Caco-2 (cell line): ENCODE results near the gene SESN1. TPM values are rescaled to one million over a fixed set of nuclear protein-coding genes. Genes with fewer than 3 reads are reported as not detected.

Experiments
- BruUV-seq: library from RNA; stranded (reverse); fragments of 400-500 nt; replicated peaks from 2 replicates; lab custom pipeline; 2021; lab: Mats Ljungman, UMichigan
- CTCF ChIA-PET: fragments of 300-600 bp; sonication (Branson Sonifier 250); formaldehyde crosslinking; loops from one replicate; lab custom pipeline; 2022; ENCODE audit warnings: antibody characterized with exemption; lab: Charles Lee
- POLR2A ChIA-PET: fragments of 300-600 bp; sonication (Branson Sonifier 250); formaldehyde crosslinking; loops from one replicate; lab custom pipeline; 2022; ENCODE audit warnings: antibody characterized with exemption; lab: Charles Lee
- DNase-seq, 2 experiments: peaks; one replicate each; pipeline versions ENCODE4 v3.0.0 to v3.0.0-alpha.2; 2020 to 2022
- H3K27me3 ChIP-seq: replicated peaks from 2 replicates; pipeline ENCODE4 v1.6.0; 2011; ENCODE audit warnings: low read length; ENCODE audit not compliant: control insufficient read depth, insufficient read depth
- H3K36me3 ChIP-seq: 2 replicates; pipeline ENCODE4 v1.5.1; 2011; ENCODE audit warnings: low read length; ENCODE audit not compliant: control insufficient read depth, insufficient read depth
- H3K4me1 ChIP-seq: fragments of 250-450 bp; sonication (Bioruptor Pico); 2 replicates; pipeline ENCODE4 v1.5.1; 2020; ENCODE audit warnings: mild to moderate bottlenecking
- H3K4me3 ChIP-seq: 2 replicates; pipeline ENCODE4 v1.5.1; 2011; ENCODE audit warnings: low read depth, mild to moderate bottlenecking, control low read depth, low read length
- H3K9me3 ChIP-seq: fragments of 250-450 bp; sonication (Bioruptor Pico); 2 replicates; pipeline ENCODE4 v1.5.1; 2020; ENCODE audit warnings: mild to moderate bottlenecking, moderate library complexity
- H3K27ac Mint-ChIP-seq: one replicate; pipeline ENCODE4 v1.8.0; 2022; ENCODE audit warnings: mixed read lengths; ENCODE audit not compliant: unreplicated experiment
- H3K27me3 Mint-ChIP-seq: one replicate; pipeline ENCODE4 v1.8.0; 2022; ENCODE audit warnings: mixed read lengths; ENCODE audit not compliant: insufficient read depth, unreplicated experiment
- H3K36me3 Mint-ChIP-seq: one replicate; pipeline ENCODE4 v1.8.0; 2022; ENCODE audit warnings: mild to moderate bottlenecking, mixed read lengths; ENCODE audit not compliant: insufficient read depth, unreplicated experiment
- H3K4me1 Mint-ChIP-seq: one replicate; pipeline ENCODE4 v1.8.0; 2022; ENCODE audit warnings: low read depth, mixed read lengths; ENCODE audit not compliant: unreplicated experiment
- H3K4me3 Mint-ChIP-seq: one replicate; pipeline ENCODE4 v1.8.0; 2022; ENCODE audit warnings: mild to moderate bottlenecking, moderate library complexity, mixed read lengths; ENCODE audit not compliant: unreplicated experiment
- H3K9me3 Mint-ChIP-seq: one replicate; pipeline ENCODE4 v1.8.0; 2022; ENCODE audit warnings: mixed read lengths; ENCODE audit not compliant: unreplicated experiment
- intact Hi-C: fragments of 100-400 bp; cut with micrococcal nuclease; formaldehyde crosslinking; loops from one replicate; pipeline ENCODE4 v1.10.0; 2022; ENCODE audit not compliant: unreplicated experiment
- total RNA-seq: library from RNA; stranded (reverse); gene quantifications from 2 replicates; pipeline ENCODE4 v1.2.3, GENCODE V29; 2022
- TF ChIP-seq, protein P1 (sequence below), 2 experiments: fragments of 200-600 bp in 1 of 2; IDR thresholded peaks; 1 replicate in 1 of 2; 2 replicates in 1 of 2; pipeline versions ENCODE4 v1.5.1 to v1.8.0; 2011 to 2022; ENCODE audit warnings: antibody characterized with exemption in 1 of 2, control low read depth in 1 of 2, inconsistent platforms in 1 of 2, low read depth in 1 of 2, low read length in 1 of 2, mild to moderate bottlenecking in 1 of 2, moderate library complexity in 1 of 2; ENCODE audit not compliant: insufficient read depth in 1 of 2, severe bottlenecking in 1 of 2, unreplicated experiment in 1 of 2

The SESN1 gene
- total RNA-seq, 1 experiment from 2014 or later = 21.9 TPM

DNA sequence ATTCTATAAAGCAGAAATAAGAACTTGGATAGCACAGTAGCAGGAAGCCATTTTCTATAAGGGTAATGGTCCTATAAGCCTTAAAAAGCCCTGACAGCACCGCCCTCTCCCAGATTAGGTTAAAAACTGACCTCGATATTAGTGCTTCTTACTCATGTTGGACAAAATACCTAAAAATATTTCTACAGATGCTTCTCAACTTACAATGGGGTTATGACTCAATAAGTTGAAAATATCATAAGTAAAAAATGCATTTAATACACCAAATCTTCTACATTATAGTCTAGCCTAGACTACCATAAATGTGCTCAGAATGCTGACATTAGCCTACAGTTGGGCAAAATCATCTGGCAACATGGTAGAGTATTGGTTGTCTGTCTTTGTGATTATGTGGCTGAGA lies 70.3 kb downstream of the SESN1 start:
- DNase-seq = no peak
- Mint-ChIP-seq H3K27ac (no peak overlapping the region), H3K9me3 (peaks cover 10% of the 10 kb centered on the region), H3K4me3 (no peak overlapping the region), H3K36me3 (no peaks in the 10 kb centered on the region), H3K4me1 (no peaks in the 10 kb centered on the region), H3K27me3 (no peaks in the 10 kb centered on the region)
- Histone ChIP-seq H3K27me3 (no peaks in the 10 kb centered on the region), H3K4me3 (no peak overlapping the region), H3K4me1 (no peaks in the 10 kb centered on the region), H3K9me3 (no peaks in the 10 kb centered on the region), H3K36me3 (no peaks in the 10 kb centered on the region)
- ChIA-PET CTCF (no interaction called here), POLR2A (no interaction called here)
- TF ChIP-seq, protein P1, sequence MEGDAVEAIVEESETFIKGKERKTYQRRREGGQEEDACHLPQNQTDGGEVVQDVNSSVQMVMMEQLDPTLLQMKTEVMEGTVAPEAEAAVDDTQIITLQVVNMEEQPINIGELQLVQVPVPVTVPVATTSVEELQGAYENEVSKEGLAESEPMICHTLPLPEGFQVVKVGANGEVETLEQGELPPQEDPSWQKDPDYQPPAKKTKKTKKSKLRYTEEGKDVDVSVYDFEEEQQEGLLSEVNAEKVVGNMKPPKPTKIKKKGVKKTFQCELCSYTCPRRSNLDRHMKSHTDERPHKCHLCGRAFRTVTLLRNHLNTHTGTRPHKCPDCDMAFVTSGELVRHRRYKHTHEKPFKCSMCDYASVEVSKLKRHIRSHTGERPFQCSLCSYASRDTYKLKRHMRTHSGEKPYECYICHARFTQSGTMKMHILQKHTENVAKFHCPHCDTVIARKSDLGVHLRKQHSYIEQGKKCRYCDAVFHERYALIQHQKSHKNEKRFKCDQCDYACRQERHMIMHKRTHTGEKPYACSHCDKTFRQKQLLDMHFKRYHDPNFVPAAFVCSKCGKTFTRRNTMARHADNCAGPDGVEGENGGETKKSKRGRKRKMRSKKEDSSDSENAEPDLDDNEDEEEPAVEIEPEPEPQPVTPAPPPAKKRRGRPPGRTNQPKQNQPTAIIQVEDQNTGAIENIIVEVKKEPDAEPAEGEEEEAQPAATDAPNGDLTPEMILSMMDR (IDR thresholded peaks at IDR 0.05; ENCODE audit: insufficient read depth in 1 of 2, low read depth in 1 of 2, low read length in 1 of 2, severe bottlenecking in 1 of 2, unreplicated experiment in 1 of 2) = no peak
- BruUV-seq = no TSS peak
- intact Hi-C loops = no loop called here

DNA sequence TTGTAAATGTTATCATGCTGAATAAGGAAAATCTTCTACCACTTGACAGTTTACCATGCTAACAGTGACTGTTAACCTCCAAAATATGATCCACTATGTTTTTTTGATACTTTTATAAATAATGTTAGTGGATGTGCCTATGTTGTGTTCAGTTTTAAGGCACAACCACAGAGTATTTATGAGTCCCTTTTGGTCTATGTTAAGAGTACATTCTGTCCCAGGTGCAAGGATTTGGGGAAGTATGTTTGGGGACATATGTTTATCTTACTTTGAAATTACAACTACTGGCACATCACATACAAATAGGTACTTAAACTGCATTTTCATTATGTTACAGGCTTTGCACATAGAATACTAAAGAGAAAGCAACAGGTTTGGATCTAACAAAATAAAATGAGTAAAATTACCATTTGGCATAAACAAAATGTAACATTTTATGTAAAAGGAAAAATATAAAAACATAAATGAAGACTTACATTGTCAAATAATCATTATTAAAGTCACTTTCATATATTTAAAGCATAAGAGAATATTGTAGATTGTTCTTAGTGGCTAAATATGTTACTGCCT lies 71.2 kb downstream of the SESN1 start:
- Mint-ChIP-seq H3K4me3 (no peak overlapping the region), H3K27me3 (no peaks in the 10 kb centered on the region), H3K27ac (no peak overlapping the region), H3K4me1 (no peaks in the 10 kb centered on the region), H3K9me3 (peaks cover 10% of the 10 kb centered on the region), H3K36me3 (no peaks in the 10 kb centered on the region)
- no peak for DNase-seq
- TF ChIP-seq, protein P1 (IDR thresholded peaks at IDR 0.05; ENCODE audit: insufficient read depth in 1 of 2, low read depth in 1 of 2, low read length in 1 of 2, severe bottlenecking in 1 of 2, unreplicated experiment in 1 of 2) = no peak
- BruUV-seq = no TSS peak
- Histone ChIP-seq H3K27me3 (no peaks in the 10 kb centered on the region), H3K36me3 (no peaks in the 10 kb centered on the region), H3K9me3 (no peaks in the 10 kb centered on the region), H3K4me3 (no peak overlapping the region), H3K4me1 (no peaks in the 10 kb centered on the region)
- POLR2A ChIA-PET = no interaction called here
- intact Hi-C loops = no loop called here
- CTCF ChIA-PET = no interaction called here

DNA sequence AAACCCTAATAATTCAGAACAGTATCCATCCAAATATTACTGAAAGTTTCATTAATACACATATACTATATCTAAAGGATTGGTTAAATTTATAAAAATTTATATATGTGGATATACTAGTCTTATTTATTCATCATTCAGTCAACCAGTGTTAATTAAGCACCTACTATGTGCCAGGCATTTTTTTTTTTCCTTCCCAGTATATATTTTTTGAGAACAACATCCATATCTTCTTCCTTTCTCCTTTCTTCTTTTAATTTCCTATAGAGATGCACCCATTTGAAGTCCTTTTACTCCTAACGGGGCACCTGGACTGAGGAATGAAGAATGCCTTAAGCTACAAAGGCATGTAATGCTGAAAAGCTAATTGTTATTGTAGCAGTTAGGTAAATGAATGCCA lies 72.8 kb downstream of the SESN1 start:
- Histone ChIP-seq H3K36me3 (no peaks in the 10 kb centered on the region), H3K27me3 (no peaks in the 10 kb centered on the region), H3K4me1 (no peaks in the 10 kb centered on the region), H3K9me3 (no peaks in the 10 kb centered on the region), H3K4me3 (no peak overlapping the region)
- POLR2A ChIA-PET = no interaction called here
- DNase-seq = no peak
- H3K4me3 Mint-ChIP-seq = no peak overlapping the region
- H3K9me3 Mint-ChIP-seq = peaks cover 10% of the 10 kb centered on the region
- no TSS peak for BruUV-seq
- TF ChIP-seq, protein P1 (IDR thresholded peaks at IDR 0.05; ENCODE audit: insufficient read depth in 1 of 2, low read depth in 1 of 2, low read length in 1 of 2, severe bottlenecking in 1 of 2, unreplicated experiment in 1 of 2) = no peak
- H3K27me3 Mint-ChIP-seq = no peaks in the 10 kb centered on the region
- intact Hi-C loops = no loop called here
- no peaks in the 10 kb centered on the region for H3K36me3 Mint-ChIP-seq
- CTCF ChIA-PET = no interaction called here
- no peaks in the 10 kb centered on the region for H3K4me1 Mint-ChIP-seq
- H3K27ac Mint-ChIP-seq = no peak overlapping the region
